Glomerular endothelial cell (primary cell): ENCODE data around the gene FSD1L. TPM values are rescaled to one million over a fixed set of nuclear protein-coding genes. Genes with fewer than 3 reads are reported as not detected.
"Not testable (repeated sequence)": the region's sequence is repeated elsewhere in the genome, so short reads cannot be mapped to it uniquely, and the experiment has no call there.

ENCODE experiments used
- DNase-seq: peaks from one replicate; pipeline ENCODE4 v3.0.0-alpha.2; 2011; ENCODE audit warnings: low read depth, low spot score; ENCODE audit errors: extremely low read depth
- total RNA-seq: library from RNA; depleted of rRNA; stranded (reverse); fragments of >200 nt; gene quantifications from 2 replicates; pipeline ENCODE4 v1.2.3, GENCODE V29; 2015

The FSD1L gene
- total RNA-seq, 1 donor from 2014 or later, result 4.5 TPM

DNA sequence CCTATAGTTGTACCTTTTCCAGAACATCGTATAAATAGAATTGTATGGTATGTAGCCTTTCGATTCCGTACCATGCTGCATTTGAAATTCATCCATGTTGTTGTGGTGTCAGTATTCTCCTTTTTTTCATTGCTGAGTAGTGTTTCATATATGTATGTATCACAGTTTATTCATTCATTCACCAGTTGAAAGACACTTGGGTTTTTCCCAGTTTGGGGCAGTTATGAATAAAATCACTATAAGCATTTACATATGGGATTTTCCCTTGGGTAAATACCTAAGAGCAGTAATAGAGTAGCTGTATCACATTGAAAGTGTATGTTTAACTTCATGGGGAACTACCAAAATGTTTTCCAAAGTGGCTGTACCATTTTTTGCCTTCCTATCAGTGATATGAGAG, 94.0 kb downstream of the FSD1L start:
- no peak for DNase-seq

DNA sequence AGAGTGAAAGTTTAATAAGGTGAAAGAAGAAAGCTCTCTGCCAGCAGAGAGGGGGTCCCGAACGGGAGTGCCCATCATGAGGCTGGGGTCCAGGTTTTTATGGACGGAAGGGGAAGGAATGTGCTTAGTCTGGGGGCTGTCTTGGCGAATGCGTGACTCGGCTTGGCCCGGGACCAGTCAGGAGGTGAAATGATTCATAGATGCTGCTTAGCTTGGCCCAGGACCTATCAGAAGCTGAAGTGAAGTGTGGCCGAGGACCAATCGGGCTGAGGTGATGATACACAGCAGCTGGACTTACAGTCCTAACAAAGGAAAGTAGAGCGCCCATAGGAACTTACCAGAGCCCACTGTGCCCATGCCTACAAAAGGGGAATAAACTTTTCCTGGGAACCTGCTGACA, 106.2 kb downstream of the FSD1L start:
- DNase-seq, result no peak

DNA sequence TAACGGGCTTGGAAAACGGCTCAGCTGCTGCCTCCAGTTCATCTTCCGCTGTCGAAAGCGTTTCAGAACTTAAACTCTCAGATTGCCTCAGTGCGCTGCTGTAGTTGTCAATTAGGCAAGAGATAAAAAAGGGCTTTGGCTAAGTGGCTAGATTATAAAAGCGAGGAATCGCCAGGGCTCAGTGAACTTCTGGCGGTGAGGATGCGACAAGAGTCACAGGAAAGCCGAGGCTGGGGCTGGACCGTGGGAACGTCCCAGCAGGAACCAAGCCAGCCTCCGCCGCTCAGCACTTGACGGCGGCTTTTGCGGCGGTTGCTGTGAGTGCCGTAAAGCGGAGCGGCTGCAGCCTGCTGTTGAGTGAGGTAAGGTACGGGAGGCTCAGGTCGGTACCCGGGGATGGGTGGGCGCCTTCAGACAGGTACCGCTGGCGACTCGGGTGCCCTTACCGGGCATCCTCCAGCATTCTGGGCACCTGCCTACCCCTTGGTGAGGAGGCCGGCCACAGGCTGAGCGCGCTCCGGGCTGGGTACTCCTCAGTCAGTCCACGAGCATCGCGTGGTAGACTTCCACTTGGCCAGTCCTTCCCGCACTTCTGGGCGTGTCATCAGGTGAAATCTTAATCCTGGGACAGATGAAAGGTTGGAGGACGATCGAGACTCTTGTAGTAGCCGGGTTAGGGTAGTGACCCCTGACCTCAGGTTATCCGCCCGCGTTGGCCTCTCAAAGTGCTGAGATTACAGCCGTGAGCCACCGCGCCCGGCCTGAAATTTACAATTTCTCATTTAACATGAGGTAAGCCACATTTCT, 110.2 kb downstream of the FSD1L start, which contains the start of gene FKTN:
Gene FKTN (plus strand): TSS at position 328 of the 807 bp plus-strand sequence. CDS start 16,902 bp downstream, outside the sequence.
- DNase-seq, result peak; percentile 39

GRCh38 chr9:105572455-105572854, 124.6 kb downstream of the FSD1L start:
- DNase-seq, result no peak

- DNase-seq, result not testable (repeated sequence)
Measured at GRCh38 chr9:105579952-105580351, 132.1 kb downstream of the FSD1L start.

DNA sequence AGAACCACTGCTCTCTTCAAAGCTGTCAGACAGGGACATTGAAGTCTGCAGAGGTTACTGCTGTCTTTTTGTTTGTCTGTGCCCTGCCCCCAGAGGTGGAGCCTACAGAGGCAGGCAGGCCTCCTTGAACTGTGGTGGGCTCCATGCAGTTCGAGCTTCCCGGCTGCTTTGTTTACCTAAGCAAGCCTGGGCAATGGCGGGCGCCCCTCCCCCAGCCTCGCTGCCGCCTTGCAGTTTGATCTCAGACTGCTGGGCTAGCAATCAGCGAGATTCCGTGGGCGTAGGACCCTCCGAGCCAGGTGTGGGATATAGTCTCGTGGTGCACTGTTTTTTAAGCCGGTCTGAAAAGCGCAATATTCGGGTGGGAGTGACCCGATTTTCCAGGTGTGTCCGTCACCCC, 133.7 kb downstream of the FSD1L start:
- DNase-seq, result not testable (repeated sequence)

DNA sequence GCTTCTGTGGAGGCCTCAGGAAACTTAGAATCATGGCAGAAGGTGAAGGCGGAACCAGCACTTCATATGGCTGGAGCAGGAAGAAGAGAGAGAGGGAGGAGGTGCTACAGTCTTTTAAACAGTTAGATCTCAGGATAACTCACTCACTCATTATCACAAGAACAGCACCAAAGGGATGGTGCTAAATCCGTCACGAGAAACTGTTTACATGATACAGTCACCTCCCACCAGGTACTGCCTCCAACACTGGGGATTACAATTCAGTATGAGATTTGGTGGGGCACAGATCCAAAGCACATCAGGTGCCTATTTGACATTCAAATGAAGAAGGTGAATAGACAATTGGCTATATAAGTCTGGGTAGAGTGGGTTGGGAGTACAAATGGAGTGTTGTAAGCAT, 145.3 kb downstream of the FSD1L start:
- DNase-seq, result no peak

Other genes starting within 250 kb of the FSD1L start
- 20.3 and 28.7 TPM in 2 replicates for gene SLC44A1, start 203.4 kb upstream of the FSD1L start, total RNA-seq
- 7.9 and 9.9 TPM in 2 replicates for gene FKTN, start 110.1 kb downstream of the FSD1L start, total RNA-seq
- gene TAL2, start 214.4 kb downstream of the FSD1L start, total RNA-seq, result not detected in 2 replicates
- gene TMEM38B, start 246.5 kb downstream of the FSD1L start, total RNA-seq, result 8.8 and 8.9 TPM in 2 replicates